Right cardiac atrium (tissue), 5 donors: ENCODE results near the gene PRKCZ. TPM values are rescaled to one million over a fixed set of nuclear protein-coding genes. Genes with fewer than 3 reads are reported as not detected.
"Not testable (repeated sequence)": the region's sequence is repeated elsewhere in the genome, so short reads cannot be mapped to it uniquely, and the experiment has no call there.

Experiments used
- ATAC-seq, 2 donors: fragments of 200-7000 bp; cut with Tn5 transposase; one replicate each; pipeline versions ENCODE4 v1.8.0 to v1.9.1; 2020; ENCODE audit warnings: moderate library complexity in 2 of 2, mild to moderate bottlenecking in 1 of 2
- DNase-seq, 3 donors: peaks; one replicate each; pipeline ENCODE4 v3.0.0-alpha.2; 2020
- H3K27ac ChIP-seq: one replicate; pipeline ENCODE4 v1.5.1; 2013; ENCODE audit warnings: mild to moderate bottlenecking, low read length, control low read depth, moderate library complexity
- H3K27me3 ChIP-seq: one replicate; pipeline ENCODE4 v1.6.1; 2013; ENCODE audit not compliant: control insufficient read depth, insufficient read depth
- H3K4me1 ChIP-seq: one replicate; pipeline ENCODE4 v1.6.1; 2013; ENCODE audit warnings: low read length; ENCODE audit not compliant: control insufficient read depth, insufficient read depth
- H3K4me3 ChIP-seq: one replicate; pipeline ENCODE4 v1.5.1; 2013; ENCODE audit warnings: low read length, control low read depth
- H3K9me3 ChIP-seq: one replicate; pipeline ENCODE4 v1.6.1; 2013; ENCODE audit warnings: low read length; ENCODE audit not compliant: control insufficient read depth
- WGBS: extraction: QIAGEN DNeasy Blood & Tissue Kit; methylation state at CpG from one replicate; pipeline ENCODE4 v1.1.7; 2013; 5-methylcytosine and 5-hydroxymethylcytosine counted together
- intact Hi-C, 4 donors: fragments of 100-400 bp; cut with DNase I; formaldehyde crosslinking; loops; one replicate each; pipeline versions ENCODE4 v1.11.0 to v1.14.0; 2022 to 2023
- polyA plus RNA-seq: library from polyadenylated mRNA; stranded (reverse); fragments of 200-250 nt; gene quantifications from one replicate; pipeline ENCODE4 v1.2.3, GENCODE V29; 2013
- total RNA-seq, 4 donors: library from RNA; stranded (reverse); fragmentation: NEBNext Ultra II Directional; extraction: Animal tissue kit (Norgen Biotek cat#: 25700); gene quantifications; one replicate each; pipeline ENCODE4 v1.2.1, GENCODE V29; 2021
- donor health status: healthy with polysubstance abuse.
- donor health status: DM: no; HTN: yes; CAD: no.
- donor health status: DM: no; HTN: no; CAD: no.
- donor health status: DM: no; HTN: yes; CAD: no; lungs with severe emphysema.
- donor health status: DM: yes; HTN: yes; CAD: no.

The PRKCZ gene
- total and polyA plus RNA-seq, 5 donors: 15.1 to 28.1 (median 21.6) TPM

- ATAC-seq, H3K27me3 ChIP-seq, intact Hi-C loops, H3K9me3 ChIP-seq, H3K27ac ChIP-seq, H3K4me1 ChIP-seq, H3K4me3 ChIP-seq: not testable (repeated sequence)
- WGBS: 91% methylated on average over 14 of the region's 14 CpGs
- DNase-seq: peak in 1 of 3 donors; percentile 6
Observed at GRCh38 chr1:2114635-2115007, 64.4 kb downstream of the PRKCZ start.

DNA sequence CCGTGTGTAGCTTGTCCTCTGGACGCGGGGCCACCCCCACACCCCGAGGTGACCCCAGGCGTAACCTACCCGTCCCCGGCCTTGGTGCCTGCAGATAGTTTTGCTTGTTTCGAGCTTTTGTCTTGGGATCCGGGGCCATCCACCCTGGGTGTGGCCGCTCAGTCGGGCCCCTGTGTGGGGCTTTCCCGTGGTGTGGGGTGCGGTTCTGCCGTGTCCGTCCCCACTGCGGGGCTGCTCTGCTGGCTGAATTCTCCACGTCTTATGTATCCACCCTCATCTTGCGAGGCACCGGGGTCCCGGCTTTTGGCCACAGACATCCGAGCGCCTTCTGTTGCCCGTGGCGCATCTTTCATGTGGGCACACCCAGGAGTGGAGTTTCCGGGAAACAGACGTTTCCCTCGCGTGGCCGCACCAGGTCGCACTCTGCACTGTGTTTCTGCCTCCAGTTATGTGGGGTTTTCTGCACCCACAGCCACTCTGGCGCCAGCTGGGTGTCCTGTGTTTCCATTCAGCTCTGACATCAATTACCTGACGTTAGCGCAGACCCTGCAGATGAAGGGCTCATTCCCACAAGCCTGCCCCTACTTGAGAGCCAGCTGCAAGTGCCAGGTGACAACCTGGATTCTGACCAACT, 64.9 kb downstream of the PRKCZ start:
- intact Hi-C loops: no loop called here
- H3K9me3 ChIP-seq: no peaks in the 10 kb centered on the region
- no peak overlapping the region for H3K4me3 ChIP-seq
- H3K4me1 ChIP-seq: no peaks in the 10 kb centered on the region
- no peak overlapping the region for H3K27ac ChIP-seq
- no peak for ATAC-seq
- WGBS: 87% methylated on average over 33 of the region's 33 CpGs
- peak in 2 of 3 donors; percentile 24 to 36 for DNase-seq
- H3K27me3 ChIP-seq: no peaks in the 10 kb centered on the region

DNA sequence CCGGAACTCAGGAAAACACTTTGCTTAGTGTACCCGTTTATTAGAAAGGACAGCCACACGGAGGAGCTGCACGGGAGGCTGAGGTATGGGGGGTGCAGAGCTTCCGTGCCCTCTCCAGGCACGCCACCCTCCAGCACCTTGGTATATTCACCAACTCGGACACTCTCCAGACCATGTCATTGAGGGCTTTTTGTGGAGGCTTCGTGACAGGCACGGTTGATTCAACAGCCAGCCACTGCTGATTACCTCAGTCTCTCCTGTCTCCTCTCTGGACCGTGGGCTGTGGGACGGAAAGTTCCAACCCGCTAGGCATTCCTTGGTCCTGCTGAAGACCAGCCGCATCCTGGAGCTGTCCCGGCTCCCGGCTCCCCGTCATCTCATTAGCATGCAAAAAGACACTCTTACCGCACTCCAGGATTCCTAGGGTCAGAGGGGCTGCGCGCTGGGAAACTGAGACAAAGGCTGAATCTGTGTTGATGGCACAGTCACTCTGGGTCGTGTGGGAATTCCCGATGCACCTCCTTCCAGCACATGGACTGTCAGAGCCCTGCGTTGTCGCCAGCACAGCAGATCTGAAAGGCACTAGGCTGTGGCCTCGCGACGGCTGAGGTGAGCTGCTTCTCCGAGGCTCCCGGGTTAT, 65.6 kb downstream of the PRKCZ start:
- no peak overlapping the region for H3K4me3 ChIP-seq
- no peak overlapping the region for H3K27ac ChIP-seq
- ATAC-seq (no peak), DNase-seq (peak in 2 of 3 donors; percentile 19 to 25)
- 35% methylated on average over 28 of the region's 28 CpGs for WGBS
- no peaks in the 10 kb centered on the region for H3K9me3 ChIP-seq
- no peaks in the 10 kb centered on the region for H3K27me3 ChIP-seq
- no peaks in the 10 kb centered on the region for H3K4me1 ChIP-seq
- intact Hi-C loops: no loop called here

- intact Hi-C loops: no loop called here
- DNase-seq: no peak
- ATAC-seq: no peak
- Histone ChIP-seq H3K27me3 (no peaks in the 10 kb centered on the region), H3K4me1 (no peaks in the 10 kb centered on the region), H3K4me3 (no peak overlapping the region), H3K9me3 (no peaks in the 10 kb centered on the region), H3K27ac (no peak overlapping the region)
- WGBS: 96% methylated on average over 5 of the region's 5 CpGs
Observed at GRCh38 chr1:2119886-2120285, 69.7 kb downstream of the PRKCZ start.

DNA sequence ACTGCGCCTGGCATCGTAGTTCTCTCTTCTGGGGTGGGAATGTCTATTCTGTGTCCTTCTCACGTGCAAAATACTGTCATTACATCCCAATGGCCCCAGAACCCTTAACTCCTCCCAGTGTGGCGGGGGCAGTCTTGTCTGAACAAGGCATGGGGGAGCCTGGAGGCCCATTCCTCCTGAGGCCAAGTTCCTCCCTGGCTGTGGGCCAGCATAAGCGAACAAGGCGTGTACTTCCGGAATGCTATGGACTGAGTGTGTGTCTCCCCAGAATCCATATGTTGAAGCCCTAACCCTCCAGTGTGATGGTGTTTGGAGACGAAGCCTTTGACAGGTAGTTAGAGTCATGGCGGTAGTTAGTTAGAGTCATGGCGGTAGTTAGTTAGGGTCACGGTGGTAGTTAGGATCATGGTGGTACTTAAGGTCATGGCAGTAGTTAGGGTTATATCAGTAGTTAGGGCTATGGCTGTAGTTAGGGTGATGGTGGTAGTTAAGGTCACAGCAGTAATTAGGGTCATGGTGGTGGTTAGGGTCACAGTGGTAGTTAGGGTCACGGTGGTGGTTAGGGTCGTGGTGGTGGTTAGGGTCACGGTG, 71.0 kb downstream of the PRKCZ start:
- DNase-seq (peak in 1 of 3 donors; percentile 32), ATAC-seq (no peak)
- Histone ChIP-seq H3K9me3 (no peaks in the 10 kb centered on the region), H3K27ac (no peak overlapping the region), H3K4me3 (no peak overlapping the region), H3K4me1 (no peaks in the 10 kb centered on the region), H3K27me3 (no peaks in the 10 kb centered on the region)
- intact Hi-C loops: no loop called here
- WGBS: 78% methylated on average over 14 of the region's 14 CpGs

DNA sequence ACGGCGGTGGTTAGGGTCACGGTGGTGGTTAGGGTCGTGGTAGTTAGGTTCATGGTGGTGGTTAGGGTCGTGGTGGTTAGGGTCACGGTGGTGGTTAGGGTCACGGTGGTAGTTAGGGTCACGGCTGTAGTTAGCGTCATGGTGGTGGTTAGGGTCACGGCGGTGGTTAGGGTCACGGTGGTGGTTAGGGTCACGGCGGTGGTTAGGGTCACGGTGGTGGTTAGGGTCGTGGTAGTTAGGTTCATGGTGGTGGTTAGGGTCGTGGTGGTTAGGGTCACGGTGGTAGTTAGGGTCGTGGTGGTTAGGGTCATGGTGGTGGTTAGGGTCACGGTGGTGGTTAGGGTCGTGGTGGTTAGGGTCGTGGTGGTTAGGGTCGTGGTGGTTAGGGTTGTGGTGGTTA, 71.6 kb downstream of the PRKCZ start:
- H3K4me1 ChIP-seq, H3K27ac ChIP-seq, H3K27me3 ChIP-seq, H3K4me3 ChIP-seq, intact Hi-C loops, H3K9me3 ChIP-seq, ATAC-seq, DNase-seq: not testable (repeated sequence)
- 50% methylated on average over 19 of the region's 23 CpGs for WGBS

DNA sequence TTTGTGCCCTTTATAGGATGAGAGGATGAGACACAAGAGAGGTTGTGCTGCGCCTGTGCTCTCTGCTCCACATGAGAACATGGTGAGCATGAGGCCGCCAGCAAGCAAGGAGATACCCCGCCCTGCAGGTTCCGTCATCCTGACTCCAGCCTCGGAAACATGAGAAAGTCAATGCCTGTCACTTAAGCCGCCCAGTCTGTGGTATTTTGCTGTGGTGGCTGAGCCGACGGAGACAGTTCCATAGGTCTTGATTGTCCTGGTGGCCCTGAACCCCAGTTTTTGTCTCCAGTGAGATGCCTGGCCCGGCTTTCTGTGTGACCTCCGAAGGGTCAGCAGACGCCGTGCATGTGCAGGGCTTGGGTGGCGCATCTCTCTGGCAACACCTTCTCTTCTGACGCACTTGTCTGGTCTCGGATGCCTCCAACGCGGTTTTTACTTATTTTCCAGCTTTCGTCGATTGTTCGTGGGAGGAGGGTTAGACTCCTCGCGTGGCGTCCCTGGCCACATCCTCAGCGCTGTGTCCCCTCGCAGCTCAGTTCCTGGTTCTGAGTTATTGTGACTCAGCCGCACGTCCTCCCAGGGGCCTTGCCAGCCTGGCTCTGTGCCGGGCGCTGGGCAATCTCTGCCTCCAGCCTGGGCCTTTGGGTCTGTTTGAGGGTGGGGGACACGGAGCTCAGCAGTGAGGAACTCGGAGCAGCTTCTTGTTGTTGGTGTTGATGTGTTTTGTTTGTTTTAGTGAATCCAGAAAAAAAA, 74.4 kb downstream of the PRKCZ start:
- ATAC-seq (no peak), DNase-seq (peak; percentile 28 to 59 (median 59))
- H3K9me3 ChIP-seq: no peaks in the 10 kb centered on the region
- H3K27me3 ChIP-seq: no peaks in the 10 kb centered on the region
- intact Hi-C loops: no loop called here
- no peaks in the 10 kb centered on the region for H3K4me1 ChIP-seq
- no peak overlapping the region for H3K4me3 ChIP-seq
- H3K27ac ChIP-seq: no peak overlapping the region
- WGBS: 84% methylated on average over 31 of the region's 31 CpGs

DNA sequence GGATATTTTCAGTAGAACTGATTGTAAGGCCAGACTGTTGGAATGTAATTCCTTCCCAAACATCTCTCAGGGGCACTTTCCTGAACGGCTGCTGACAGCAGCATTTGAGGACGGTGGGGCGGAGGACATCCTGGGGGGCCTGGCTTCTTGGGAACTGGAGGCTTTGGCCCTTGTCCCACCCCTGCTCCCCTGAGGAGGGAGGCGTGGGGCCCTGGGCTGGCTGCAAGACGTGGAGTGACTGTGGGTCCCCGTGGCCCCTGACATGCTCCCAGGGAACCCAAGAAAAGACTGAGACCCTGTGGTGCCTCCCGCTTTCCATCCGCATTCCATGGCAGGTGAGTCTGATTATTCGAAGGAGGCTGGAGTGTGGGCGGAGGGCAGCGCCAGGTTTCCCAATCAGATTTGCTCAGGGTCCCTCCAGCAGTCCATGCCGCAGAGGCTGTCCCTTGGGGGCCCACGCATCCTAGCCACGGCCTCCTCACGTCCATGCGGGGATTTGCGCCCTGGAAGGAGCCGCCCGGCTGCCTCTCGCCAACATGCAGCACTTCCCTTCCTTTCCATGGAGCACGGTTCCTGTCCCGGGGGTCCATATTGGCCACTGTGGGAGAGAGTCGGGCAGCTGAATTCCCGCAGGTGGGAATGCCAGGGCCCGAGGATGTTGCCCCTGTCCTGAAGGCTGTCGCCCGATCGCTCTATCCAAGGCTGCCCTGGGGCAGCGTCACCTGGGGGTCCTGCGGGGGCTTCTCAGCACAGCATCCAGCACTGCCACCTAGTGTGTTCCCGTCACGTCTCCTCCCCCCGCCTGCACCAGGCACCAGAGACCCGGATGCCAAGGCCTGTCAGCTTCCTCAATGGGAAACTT, 75.4 kb downstream of the PRKCZ start:
- Histone ChIP-seq H3K9me3 (no peaks in the 10 kb centered on the region), H3K27ac (no peak overlapping the region), H3K4me3 (no peak overlapping the region), H3K27me3 (no peaks in the 10 kb centered on the region), H3K4me1 (no peaks in the 10 kb centered on the region)
- WGBS: 73% methylated on average over 34 of the region's 34 CpGs
- ATAC-seq (no peak), DNase-seq (peak; percentile 20 to 61 (median 48))
- intact Hi-C loops: no loop called here

DNA sequence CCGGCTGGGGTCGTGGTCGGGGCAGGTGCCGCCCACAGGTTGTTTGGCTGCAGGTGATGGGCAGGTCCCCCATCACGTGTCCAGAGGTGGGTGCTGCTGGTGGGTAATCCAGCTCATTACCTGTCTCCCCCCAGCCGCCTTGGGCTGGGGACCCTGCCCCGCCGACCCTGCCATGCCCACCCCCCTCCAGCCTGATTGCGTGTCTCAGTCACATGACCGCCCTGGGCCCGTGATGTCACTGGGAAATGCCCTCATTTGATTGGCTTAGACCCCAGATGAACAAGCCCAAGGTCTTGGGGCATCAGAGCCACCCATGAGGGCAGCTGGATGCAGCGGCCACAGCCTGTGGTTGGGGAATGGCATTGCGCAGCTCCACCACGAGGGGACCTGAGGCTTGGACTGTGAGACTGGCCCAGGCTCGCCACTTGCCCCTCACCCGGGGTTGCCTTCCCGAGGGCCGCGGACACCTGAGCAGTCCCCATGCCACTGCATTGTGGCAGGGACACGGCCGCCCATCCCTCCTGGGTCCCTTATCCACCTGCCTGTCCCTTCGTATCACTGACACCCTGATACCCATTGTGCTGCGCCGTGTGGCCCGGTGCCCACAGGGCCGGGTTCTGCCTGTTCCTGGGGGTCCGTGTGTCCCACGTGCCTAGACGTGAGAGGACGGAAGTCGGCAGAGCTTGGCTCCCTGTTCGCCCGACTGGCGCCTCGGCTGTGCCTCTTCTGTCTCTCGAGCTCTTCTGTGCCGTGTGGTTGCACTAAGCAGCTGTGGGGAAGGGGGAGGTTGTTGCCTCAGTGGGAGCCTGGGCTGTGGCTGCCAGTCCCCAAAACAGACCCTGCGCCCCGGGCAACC, 76.3 kb downstream of the PRKCZ start:
- H3K9me3 ChIP-seq: no peaks in the 10 kb centered on the region
- DNase-seq: peak; percentile 18 to 51 (median 40)
- no peak overlapping the region for H3K27ac ChIP-seq
- peak in 1 of 2 donors; percentile 4 for ATAC-seq
- H3K4me1 ChIP-seq: no peaks in the 10 kb centered on the region
- H3K27me3 ChIP-seq: no peaks in the 10 kb centered on the region
- WGBS: 86% methylated on average over 39 of the region's 39 CpGs
- H3K4me3 ChIP-seq: no peak overlapping the region
- intact Hi-C loops: no loop called here
